DND-41 (cell line): ENCODE measurements around the gene GNAS.

Experiments
- ATAC-seq: fragments of 200-7000 bp; cut with Tn5 transposase; 3 replicates; pipeline ENCODE4 v1.9.1; 2021; ENCODE audit warnings: low read depth; ENCODE audit not compliant: insufficient read depth
- DNase-seq: peaks from one replicate; pipeline ENCODE4 v3.0.0-alpha.2; 2020
- H2AFZ ChIP-seq: 2 replicates; pipeline ENCODE4 v1.6.0; 2012; ENCODE audit warnings: low read depth, low read length
- H3K27ac ChIP-seq: 2 replicates; pipeline ENCODE4 v1.5.1; 2012; ENCODE audit warnings: low read length, inconsistent platforms
- H3K27me3 ChIP-seq: fragments of 200-600 bp; sonication (generic); 2 replicates; pipeline ENCODE4 v1.6.0; 2012; ENCODE audit warnings: low read length, mild to moderate bottlenecking, inconsistent platforms; ENCODE audit not compliant: insufficient read depth, poor library complexity
- H3K36me3 ChIP-seq: 2 replicates; pipeline ENCODE4 v1.5.1; 2012; ENCODE audit warnings: low read length, inconsistent platforms; ENCODE audit not compliant: insufficient read depth
- H3K4me1 ChIP-seq: 2 replicates; pipeline ENCODE4 v1.5.1; 2012; ENCODE audit warnings: mild to moderate bottlenecking, low read length; ENCODE audit not compliant: insufficient read depth
- H3K4me2 ChIP-seq: 2 replicates; pipeline ENCODE4 v1.6.0; 2012; ENCODE audit warnings: mild to moderate bottlenecking, moderate library complexity, low read length, inconsistent platforms; ENCODE audit not compliant: insufficient read depth
- H3K4me3 ChIP-seq, 2 experiments: fragments of 200-600 bp in 1 of 2; shearing (Covaris generic) in 1 of 2; 2 replicates each; pipeline ENCODE4 v1.5.1; 2012 to 2016; ENCODE audit warnings: inconsistent platforms in 2 of 2, low read length in 2 of 2, mild to moderate bottlenecking in 2 of 2, low read depth in 1 of 2, moderate library complexity in 1 of 2
- H3K79me2 ChIP-seq: 2 replicates; pipeline ENCODE4 v1.6.0; 2012; ENCODE audit warnings: low read length, inconsistent platforms; ENCODE audit not compliant: insufficient read depth
- H3K9ac ChIP-seq: 2 replicates; pipeline ENCODE4 v1.6.0; 2012; ENCODE audit warnings: low read depth, mild to moderate bottlenecking, inconsistent platforms, low read length, moderate library complexity
- H3K9me3 ChIP-seq: 2 replicates; pipeline ENCODE4 v1.5.1; 2012; ENCODE audit warnings: low read length, moderate library complexity, mild to moderate bottlenecking, inconsistent platforms; ENCODE audit not compliant: insufficient read depth, severe bottlenecking
- H4K20me1 ChIP-seq: 2 replicates; pipeline ENCODE4 v1.6.0; 2012; ENCODE audit warnings: low read length; ENCODE audit not compliant: insufficient read depth
- CTCF ChIP-seq: IDR thresholded peaks from 2 replicates; pipeline ENCODE4 v1.5.1; 2012; ENCODE audit warnings: borderline replicate concordance, low read length, moderate library complexity, mild to moderate bottlenecking; ENCODE audit not compliant: poor library complexity, severe bottlenecking; ENCODE audit errors: extremely low read depth
- EZH2 ChIP-seq: IDR thresholded peaks from 3 replicates; pipeline ENCODE4 v1.6.1; 2012; ENCODE audit warnings: borderline replicate concordance, low read depth, mild to moderate bottlenecking, moderate library complexity, low read length, inconsistent platforms; ENCODE audit not compliant: severe bottlenecking

GNAS gene

GRCh38 chr20:58897488-58897887, 45.0 kb downstream of the GNAS start:
- Histone ChIP-seq H3K4me3 (no peak overlapping the region), H3K9ac (no peak overlapping the region), H3K27me3 (no peaks in the 10 kb centered on the region), H3K36me3 (peaks cover 87% of the 10 kb centered on the region), H3K4me1 (peaks cover 28% of the 10 kb centered on the region), H3K79me2 (peaks cover 100% of the 10 kb centered on the region), H4K20me1 (peaks cover 98% of the 10 kb centered on the region), H3K27ac (no peak overlapping the region), H3K9me3 (no peaks in the 10 kb centered on the region), H3K4me2 (no peak overlapping the region), H2AFZ (no peak overlapping the region)
- DNase-seq: no peak
- TF ChIP-seq EZH2 (no peak), CTCF (no peak)
- no peak for ATAC-seq

GRCh38 chr20:58898629-58899408, 46.3 kb downstream of the GNAS start:
- Histone ChIP-seq H2AFZ (no peak overlapping the region), H3K4me2 (no peak overlapping the region), H3K27ac (no peak overlapping the region), H3K79me2 (peaks cover 98% of the 10 kb centered on the region), H3K4me1 (peaks cover 17% of the 10 kb centered on the region), H4K20me1 (peaks cover 98% of the 10 kb centered on the region), H3K36me3 (peaks cover 96% of the 10 kb centered on the region), H3K9me3 (no peaks in the 10 kb centered on the region), H3K27me3 (no peaks in the 10 kb centered on the region), H3K9ac (no peak overlapping the region), H3K4me3 (no peak overlapping the region)
- ATAC-seq (no peak), DNase-seq (no peak)
- TF ChIP-seq EZH2: no peak
- TF ChIP-seq CTCF: no peak

GRCh38 chr20:58899512-58899911, 47.0 kb downstream of the GNAS start:
- no peak overlapping the region for H3K9ac ChIP-seq
- H3K4me1 ChIP-seq: peaks cover 10% of the 10 kb centered on the region
- no peak for ATAC-seq
- H3K27me3 ChIP-seq: no peaks in the 10 kb centered on the region
- H3K9me3 ChIP-seq: no peaks in the 10 kb centered on the region
- DNase-seq: no peak
- H3K27ac ChIP-seq: no peak overlapping the region
- H3K36me3 ChIP-seq: peaks cover 100% of the 10 kb centered on the region
- no peak for TF ChIP-seq CTCF
- TF ChIP-seq EZH2: no peak
- H3K79me2 ChIP-seq: peaks cover 94% of the 10 kb centered on the region
- H4K20me1 ChIP-seq: peaks cover 93% of the 10 kb centered on the region
- H2AFZ ChIP-seq: no peak overlapping the region
- no peak overlapping the region for H3K4me3 ChIP-seq
- no peak overlapping the region for H3K4me2 ChIP-seq
